Lower leg skin (tissue), 3 donors: ENCODE results near the gene HMG20A.

Experiments
- POLR2A ChIP-seq, 2 donors: fragments of 450-650 bp; IDR thresholded peaks; one replicate each; pipeline ENCODE4 v1.6.1; 2016 to 2017; ENCODE audit warnings: antibody characterized with exemption in 2 of 2, mild to moderate bottlenecking in 1 of 2, moderate library complexity in 1 of 2
- TF ChIP-seq, protein P1 (sequence below), 3 donors: fragments of 450-650 bp; IDR thresholded peaks; one replicate each; pipeline ENCODE4 v1.5.1; 2016; ENCODE audit warnings: antibody characterized with exemption in 3 of 3, mild to moderate bottlenecking in 3 of 3, moderate library complexity in 2 of 3

DNA sequence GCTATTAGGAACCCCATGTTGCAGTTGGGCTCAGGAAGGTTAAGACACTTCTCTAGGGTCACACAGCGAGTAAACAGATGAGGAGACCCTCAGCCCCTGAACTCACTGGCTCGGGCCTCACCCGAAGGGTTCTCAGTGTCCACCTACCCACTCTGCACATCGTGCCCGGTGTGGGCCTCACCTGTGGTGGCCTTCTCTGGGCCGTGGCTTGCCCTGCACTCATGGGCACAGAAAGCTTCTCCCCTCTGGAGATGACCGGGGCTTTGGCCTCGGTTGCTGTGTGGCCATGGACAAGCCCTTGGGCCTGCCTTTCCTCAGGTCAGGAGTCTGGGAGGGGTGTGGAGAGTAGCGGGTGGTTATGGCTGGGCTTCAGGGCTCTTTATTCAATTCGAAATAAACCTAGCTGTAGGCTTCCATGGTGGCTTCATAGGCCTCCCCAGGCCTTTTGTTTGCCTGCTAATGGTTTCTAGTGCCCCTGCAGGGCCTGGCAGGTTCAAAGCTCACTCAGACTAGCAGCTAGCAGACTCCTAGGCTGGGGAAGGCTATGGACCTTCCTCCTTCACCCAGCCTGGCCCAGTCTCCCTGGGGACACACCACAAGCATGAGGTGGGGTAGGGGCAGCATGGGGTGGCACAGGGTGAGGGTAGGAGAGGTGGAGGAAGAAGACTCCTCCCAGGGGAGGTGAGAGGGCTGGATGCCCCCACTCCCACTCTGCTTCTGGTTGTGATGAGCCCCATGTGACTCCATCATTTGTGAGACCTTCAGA, 108.9 kb downstream of the HMG20A start:
- TF ChIP-seq, protein P1, sequence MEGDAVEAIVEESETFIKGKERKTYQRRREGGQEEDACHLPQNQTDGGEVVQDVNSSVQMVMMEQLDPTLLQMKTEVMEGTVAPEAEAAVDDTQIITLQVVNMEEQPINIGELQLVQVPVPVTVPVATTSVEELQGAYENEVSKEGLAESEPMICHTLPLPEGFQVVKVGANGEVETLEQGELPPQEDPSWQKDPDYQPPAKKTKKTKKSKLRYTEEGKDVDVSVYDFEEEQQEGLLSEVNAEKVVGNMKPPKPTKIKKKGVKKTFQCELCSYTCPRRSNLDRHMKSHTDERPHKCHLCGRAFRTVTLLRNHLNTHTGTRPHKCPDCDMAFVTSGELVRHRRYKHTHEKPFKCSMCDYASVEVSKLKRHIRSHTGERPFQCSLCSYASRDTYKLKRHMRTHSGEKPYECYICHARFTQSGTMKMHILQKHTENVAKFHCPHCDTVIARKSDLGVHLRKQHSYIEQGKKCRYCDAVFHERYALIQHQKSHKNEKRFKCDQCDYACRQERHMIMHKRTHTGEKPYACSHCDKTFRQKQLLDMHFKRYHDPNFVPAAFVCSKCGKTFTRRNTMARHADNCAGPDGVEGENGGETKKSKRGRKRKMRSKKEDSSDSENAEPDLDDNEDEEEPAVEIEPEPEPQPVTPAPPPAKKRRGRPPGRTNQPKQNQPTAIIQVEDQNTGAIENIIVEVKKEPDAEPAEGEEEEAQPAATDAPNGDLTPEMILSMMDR (IDR thresholded peaks at IDR 0.05) = no peak
- no peak for TF ChIP-seq POLR2A (IDR thresholded peaks at IDR 0.05)
